HG02973 (cell line): ENCODE measurements around the gene FMNL2.

ENCODE experiments used
- ATAC-seq: cut with Tn5 transposase; IDR thresholded peaks from one replicate; pipeline ENCODE4 v1.9.1; 2021; ENCODE audit warnings: moderate library complexity; ENCODE audit not compliant: unreplicated experiment

The FMNL2 gene

GRCh38 chr2:152444448-152444847 lies 109.5 kb downstream of the FMNL2 start:
- no peak for ATAC-seq

DNA sequence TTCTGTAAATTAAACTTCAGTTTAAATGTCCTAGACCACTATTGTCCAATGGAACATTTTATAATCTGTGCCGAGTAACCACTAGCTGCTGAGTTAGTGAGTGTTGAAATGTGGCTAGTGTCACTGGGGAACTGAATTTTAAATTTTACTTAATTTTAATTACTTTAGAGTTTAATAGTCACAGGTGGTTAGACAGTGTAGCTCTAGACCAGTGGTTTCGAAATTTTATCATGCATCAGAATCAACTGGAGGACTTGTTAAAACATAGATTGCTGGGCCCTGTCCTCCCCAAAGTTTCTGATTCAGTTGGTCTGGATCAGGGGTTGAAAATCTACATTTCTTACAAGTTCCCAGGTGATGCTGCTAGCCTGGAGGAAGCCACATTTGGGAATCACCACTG lies 110.4 kb downstream of the FMNL2 start:
- no peak for ATAC-seq

DNA sequence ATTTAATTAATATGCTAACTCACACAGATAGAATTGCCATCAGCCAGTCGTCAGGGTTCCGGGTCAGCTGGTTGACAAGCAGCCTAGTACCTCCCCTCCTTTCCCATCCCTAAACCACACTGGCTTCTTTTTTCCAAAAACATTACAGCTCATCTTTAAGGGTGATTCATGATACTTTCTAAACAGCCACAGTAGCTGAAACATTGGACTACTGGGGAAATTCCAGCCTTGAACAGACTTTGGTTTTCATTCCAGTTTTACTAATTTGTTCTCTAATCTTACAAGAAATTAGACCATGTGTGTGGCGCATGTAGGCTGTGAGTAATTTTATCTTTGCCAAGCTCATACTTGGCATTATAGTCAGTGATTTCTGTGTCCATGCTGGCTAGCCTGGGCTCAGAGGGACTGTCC lies 110.8 kb downstream of the FMNL2 start:
- no peak for ATAC-seq

- no peak for ATAC-seq
These were observed 111.2 kb downstream of the FMNL2 start for GRCh38 chr2:152446213-152446612.

GRCh38 chr2:152447897-152448296 lies 112.9 kb downstream of the FMNL2 start:
- ATAC-seq, result no peak

DNA sequence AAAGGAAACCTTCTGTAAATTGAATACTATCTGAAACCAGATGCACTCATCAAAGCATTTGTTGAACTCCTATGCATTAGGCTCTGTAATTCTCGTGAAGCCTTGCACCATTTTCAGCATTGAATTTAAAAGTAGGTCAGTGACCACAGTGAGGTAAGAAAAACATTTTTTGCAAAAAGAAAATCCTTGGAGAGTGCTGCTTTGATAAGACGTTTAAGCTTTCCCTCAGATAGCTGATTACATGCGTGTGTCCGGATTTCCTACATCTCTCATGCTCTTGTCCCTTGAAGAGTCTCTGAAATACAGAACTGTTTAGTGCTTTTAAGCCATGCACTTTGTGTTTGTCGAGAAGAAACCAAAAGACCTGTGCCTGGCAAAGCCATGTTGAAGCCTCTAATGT lies 113.6 kb downstream of the FMNL2 start:
- ATAC-seq, result no peak

GRCh38 chr2:152449578-152449977 lies 114.6 kb downstream of the FMNL2 start:
- ATAC-seq, result no peak

GRCh38 chr2:152450176-152450575 lies 115.2 kb downstream of the FMNL2 start:
- no peak for ATAC-seq

GRCh38 chr2:152452256-152452973 lies 117.4 kb downstream of the FMNL2 start:
- no peak for ATAC-seq

DNA sequence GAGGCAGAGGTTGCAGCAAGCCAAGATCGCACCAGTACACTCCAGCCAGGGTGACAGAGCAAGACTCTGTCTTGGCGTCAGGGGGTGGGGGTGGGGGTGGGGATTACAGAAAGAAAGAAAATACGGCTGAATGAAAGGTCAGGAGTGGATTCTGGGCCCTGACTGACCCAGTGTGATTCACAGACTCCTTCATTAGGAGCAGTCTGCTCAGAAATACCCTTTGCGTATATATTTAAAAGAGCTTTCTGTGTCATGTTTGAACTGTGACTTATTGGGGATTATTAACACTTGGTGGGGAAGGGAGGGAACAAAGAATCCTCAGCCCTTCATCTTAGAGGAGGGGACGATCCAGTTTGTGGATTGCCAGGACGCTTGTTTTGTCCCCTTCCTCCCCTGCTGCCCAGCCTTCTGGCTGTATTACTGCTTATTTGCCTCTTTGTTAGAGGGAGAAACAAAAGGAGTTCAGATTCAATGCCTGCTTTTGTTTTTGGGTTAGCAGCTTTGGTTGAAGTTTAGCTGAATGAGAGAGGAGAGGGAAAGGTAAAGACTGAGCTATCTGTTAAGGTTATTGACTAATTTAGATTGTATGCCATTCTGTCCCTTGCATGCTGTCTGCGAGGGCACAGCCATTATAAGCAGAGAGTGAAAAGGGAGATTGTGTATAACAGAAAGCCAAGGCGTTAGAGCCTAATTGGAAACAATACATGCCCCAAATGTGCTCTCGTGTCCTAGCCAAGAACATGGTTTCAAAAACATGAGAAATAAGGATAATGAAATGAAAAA lies 118.3 kb downstream of the FMNL2 start:
- no peak for ATAC-seq

DNA sequence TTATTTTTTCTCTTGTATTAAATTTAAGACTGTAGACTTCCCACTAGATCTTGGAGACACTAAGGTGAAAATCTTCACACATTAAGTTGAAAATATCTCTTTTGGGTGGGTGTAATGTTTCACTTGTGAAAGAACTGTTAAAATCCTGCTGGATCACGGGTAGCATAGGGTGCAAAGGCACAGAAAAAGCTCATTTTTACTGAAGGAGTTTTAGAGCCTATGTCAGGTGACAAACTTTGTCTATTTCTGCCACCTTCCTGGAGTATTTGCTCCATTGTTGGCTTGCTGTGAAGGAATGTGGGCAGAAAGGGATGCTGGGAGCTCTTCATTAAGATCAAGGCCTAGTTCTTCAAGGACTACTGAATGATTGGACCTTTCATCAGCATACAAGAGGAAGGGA lies 119.4 kb downstream of the FMNL2 start:
- no peak for ATAC-seq

DNA sequence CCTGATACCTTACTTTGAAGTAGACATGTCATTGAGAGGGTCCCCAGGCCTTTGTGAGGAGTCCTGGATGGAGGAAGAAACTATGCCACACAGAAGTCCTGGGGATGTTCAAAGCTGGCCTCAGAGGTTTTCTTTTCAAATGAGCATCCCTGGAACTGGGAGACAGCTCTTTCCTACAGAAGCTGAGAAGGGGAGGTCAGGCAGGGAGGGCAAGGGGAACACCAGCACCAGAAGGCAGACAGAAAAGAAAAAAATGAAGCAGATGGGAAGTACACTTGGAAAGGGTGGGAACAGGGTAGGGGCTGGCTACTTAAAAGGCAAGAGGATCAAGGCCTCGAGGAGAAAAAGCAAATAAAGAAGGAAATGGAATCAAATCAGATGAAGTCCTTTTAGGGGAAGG lies 120.0 kb downstream of the FMNL2 start:
- ATAC-seq, result no peak

- no peak for ATAC-seq
These were observed 120.8 kb downstream of the FMNL2 start for GRCh38 chr2:152455738-152456137.

DNA sequence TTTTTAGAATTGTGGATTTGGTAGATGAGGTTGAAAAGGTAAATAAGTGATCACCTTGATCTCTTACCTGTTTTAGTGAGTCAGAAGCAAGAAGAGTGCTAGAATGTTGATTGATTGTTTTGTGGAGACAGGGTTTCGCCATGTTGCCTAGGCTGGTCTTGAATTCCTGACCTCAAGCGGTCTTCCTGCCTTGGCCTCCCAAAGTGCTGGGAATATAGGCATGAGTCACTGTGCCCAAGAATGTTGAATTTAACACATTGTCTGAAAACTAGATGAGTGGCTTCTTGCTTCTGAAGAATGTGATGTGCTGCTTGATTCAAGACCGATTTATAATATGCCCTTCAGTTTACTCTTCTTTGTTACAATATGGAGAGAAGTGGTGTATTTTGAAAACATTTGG lies 121.3 kb downstream of the FMNL2 start:
- ATAC-seq, result no peak

DNA sequence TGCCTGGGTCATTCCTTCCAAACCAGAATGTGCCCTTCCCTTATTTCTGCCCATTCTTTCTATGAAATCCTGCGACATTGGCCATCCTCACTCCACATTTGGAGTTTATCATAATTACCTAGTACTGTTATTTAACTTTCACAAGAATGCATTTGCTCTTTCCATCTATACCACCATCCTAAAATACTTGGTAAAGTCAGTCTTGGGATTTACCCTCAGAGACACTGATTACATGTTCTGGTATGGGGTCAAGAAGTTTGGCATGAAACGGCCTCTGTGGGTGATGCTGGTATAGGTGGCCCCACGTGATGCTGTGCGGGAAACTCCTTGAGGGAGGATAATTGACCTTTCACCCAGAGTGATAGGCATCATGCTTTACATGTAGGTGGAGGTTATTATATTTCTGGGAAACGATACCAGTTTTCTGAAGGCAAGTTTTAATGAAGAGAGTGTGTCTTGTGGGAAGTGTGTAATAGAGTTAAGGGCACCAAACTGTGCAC lies 123.5 kb downstream of the FMNL2 start:
- no peak for ATAC-seq

DNA sequence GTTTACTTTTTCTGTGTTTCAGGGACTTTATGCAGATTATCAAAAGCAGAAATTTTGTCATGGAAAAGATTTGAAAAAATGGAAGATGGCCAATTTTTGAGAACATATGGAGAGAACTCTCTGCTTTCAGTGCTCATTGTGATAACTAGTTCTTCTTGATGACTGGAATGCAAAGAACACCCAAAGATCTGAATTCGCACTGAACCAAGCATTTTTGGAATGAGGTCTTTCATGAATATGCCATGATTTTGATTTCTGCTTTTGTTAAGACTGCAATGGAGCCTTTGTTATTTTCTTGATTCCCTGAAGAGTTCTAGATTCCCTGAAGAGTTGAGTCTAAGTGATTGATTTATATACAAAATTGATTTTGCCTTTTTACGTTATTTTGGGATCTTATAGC lies 124.1 kb downstream of the FMNL2 start:
- no peak for ATAC-seq

DNA sequence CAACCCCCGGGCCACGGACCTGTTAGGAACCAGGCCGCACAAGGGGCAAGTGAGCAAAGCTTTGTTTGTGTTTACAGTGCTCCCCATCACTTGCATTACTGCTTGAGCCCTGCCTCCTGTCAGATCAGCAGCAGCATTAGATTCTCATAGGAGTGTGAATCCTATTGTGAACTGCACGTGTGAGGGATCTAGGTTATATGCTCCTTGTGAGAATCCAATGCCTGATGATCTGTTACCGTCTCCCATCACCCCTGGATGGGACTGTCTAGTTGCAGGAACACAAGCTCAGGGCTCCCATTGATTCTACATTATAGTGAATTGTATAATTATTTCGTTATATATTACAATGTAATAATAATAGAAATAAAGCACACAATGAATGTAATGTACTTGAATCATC lies 125.6 kb downstream of the FMNL2 start:
- no peak for ATAC-seq

- ATAC-seq, result no peak
These were observed 127.1 kb downstream of the FMNL2 start for GRCh38 chr2:152462120-152462519.

- ATAC-seq, result no peak
These were observed 127.8 kb downstream of the FMNL2 start for GRCh38 chr2:152462779-152463178.

DNA sequence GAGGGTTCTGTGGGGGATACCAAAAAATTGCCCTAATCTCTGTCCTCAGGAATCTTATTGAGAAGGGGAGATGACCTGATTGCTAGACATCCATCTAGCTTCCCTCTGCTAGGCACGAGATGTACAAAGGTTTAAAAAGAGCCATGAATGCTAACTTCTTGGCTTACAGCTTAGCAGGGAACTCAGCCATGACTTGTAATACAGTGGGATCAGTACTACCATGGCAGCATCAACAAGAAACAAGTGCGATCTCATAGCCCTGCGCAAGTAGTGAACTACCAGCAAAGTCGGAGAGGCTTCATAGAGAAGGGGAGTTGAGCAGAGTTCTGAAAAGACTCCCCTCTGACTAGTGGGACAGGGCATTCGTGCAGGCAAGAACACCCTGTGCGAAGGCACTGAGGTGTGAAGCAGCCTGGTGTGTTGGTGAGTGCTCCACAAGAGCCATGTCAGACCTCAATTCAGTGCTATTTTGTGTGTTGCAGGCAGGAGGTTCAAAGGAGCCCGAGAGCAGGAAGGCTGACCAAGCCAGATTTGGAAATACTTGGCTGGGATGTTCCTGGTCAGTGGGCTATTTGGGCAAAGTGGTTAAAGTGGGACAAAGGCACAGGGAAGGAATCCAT lies 130.0 kb downstream of the FMNL2 start:
- no peak for ATAC-seq

GRCh38 chr2:152465541-152465940 lies 130.6 kb downstream of the FMNL2 start:
- no peak for ATAC-seq

DNA sequence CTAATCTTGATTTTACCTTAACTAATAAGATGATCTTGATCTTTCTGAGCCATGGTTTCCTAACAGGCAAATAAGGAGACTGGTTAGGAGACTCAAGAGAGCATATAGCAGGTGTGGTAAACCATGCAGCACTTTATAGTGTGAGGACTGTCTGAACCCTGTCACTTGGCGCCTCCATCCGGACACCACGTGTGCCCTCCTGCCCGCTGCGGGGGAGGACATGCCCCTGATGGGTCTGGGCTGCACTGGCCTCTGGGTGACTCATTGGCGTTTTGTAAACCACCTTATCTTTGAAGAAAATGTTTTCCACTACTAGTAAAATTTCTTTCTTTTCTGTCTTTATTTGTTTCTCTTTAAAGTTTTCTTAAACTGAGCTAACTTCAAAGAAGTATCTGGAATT lies 131.1 kb downstream of the FMNL2 start:
- no peak for ATAC-seq
